OCI-M1 (cell line): ENCODE measurements around the gene HOXA13.

Experiments used
- DNase-seq: peaks from one replicate; lab custom pipeline; 2025; lab: John Stamatoyannopoulos, UW

Gene HOXA13

GRCh38 chr7:27159266-27160144, 40.4 kb downstream of the HOXA13 start:
- no peak for DNase-seq

GRCh38 chr7:27158436-27159265, 41.2 kb downstream of the HOXA13 start:
- no peak for DNase-seq

DNA sequence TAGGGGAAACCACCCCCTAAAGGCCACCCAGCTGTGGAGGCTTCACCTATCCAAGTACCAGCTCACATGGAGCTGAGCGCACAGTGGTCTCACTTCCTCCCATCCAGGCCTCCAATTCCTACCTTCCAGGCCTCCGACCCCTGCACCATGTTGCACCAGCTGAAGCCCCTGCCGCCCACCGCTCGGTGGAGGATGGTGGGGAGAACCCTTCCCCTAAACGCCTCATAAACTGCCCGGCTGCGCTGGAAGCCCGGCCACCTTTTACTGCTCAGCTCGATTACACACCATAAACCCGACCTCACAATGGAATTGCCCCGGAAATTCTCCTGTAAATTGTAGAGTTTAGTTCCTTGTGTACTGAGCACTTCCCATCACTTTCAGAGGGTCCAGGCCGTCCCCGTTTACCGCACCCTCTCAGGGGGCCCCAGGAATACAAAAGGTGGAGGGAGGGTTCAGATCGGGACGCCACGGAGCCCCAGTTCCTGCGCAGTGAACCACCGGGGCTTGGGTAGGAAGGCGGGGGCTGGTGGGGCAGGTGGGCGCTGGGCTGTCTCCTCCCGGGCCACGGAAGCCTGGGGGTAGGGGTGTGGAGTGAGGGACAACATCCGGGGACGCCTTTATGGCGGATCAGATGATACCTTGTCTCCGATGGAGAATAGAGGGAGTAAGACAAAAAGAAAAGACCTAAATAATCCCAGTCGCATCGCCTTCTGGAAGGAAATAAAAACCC, 42.0 kb downstream of the HOXA13 start:
- no peak for DNase-seq

- DNase-seq = no peak
Observed at GRCh38 chr7:27156916-27157701, 42.8 kb downstream of the HOXA13 start.

GRCh38 chr7:27156508-27156898, 43.4 kb downstream of the HOXA13 start, which contains the start of gene HOXA7:
Gene HOXA7 (minus strand): TSS chr7:27156675. CDS start chr7:27156545, 130 bp downstream.
- no peak for DNase-seq

DNA sequence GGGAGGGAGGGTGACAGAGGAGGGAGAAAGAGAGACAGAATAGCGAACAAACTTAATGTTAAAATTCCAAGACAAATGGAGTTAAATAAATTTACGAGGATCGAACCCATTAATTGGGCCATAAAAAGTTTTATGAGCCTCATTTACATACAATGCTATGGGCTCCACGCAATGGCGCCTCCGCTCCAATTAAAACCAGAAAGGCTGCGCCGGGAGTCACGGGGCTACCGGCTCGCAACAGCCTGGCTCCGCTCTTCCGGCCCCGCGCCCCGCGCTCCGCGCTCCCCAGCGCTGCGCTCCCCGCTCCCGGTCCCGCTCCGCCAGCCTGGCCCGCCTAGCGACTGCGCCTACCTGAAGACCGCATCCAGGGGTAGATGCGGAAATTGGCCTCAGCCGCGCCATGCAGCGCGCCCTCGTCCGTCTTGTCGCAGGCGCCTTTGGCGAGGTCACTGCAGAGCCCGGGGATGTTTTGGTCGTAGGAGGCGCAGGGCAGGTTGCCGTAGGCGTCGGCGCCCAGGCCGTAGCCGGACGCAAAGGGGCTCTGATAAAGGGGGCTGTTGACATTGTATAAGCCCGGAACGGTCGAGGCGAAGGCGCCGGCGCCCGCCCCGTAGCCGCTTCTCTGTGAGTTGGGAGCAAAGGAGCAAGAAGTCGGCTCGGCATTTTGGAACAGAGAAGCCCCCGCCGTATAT, 43.9 kb downstream of the HOXA13 start:
- DNase-seq = no peak

- no peak for DNase-seq
Observed at GRCh38 chr7:27154901-27155815, 44.7 kb downstream of the HOXA13 start.

GRCh38 chr7:27154369-27154768, 45.5 kb downstream of the HOXA13 start:
- no peak for DNase-seq

GRCh38 chr7:27153526-27153925, 46.4 kb downstream of the HOXA13 start:
- no peak for DNase-seq

DNA sequence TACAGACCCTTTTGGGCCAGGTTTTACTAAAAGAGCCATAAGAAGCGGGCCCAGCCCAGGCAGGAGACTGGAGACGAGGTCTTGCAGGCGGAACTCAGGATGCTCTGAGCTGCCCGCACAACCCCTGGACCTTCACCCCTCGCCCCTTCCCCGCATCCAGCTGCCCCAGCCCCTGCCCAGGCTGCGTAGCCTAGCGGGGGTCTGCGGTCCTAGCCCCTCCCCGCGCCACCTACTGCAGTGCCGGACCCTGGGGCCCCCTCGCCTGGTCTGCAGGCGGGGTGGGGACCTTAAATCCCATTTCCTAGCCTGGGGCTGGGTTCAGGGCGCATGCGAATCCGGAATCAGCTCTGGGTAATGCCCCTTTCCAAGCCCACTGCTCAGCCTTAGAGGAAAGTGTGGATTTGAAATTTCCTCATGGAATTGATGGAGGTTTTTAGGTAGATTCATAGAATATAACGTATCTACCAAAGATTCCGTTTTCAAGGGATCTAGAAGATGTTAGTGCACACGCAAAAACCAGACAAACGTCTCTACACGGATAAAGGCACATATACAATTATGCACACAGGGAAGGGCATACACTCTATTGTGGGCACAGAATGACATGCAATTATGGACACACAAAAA, 47.0 kb downstream of the HOXA13 start:
- no peak for DNase-seq

DNA sequence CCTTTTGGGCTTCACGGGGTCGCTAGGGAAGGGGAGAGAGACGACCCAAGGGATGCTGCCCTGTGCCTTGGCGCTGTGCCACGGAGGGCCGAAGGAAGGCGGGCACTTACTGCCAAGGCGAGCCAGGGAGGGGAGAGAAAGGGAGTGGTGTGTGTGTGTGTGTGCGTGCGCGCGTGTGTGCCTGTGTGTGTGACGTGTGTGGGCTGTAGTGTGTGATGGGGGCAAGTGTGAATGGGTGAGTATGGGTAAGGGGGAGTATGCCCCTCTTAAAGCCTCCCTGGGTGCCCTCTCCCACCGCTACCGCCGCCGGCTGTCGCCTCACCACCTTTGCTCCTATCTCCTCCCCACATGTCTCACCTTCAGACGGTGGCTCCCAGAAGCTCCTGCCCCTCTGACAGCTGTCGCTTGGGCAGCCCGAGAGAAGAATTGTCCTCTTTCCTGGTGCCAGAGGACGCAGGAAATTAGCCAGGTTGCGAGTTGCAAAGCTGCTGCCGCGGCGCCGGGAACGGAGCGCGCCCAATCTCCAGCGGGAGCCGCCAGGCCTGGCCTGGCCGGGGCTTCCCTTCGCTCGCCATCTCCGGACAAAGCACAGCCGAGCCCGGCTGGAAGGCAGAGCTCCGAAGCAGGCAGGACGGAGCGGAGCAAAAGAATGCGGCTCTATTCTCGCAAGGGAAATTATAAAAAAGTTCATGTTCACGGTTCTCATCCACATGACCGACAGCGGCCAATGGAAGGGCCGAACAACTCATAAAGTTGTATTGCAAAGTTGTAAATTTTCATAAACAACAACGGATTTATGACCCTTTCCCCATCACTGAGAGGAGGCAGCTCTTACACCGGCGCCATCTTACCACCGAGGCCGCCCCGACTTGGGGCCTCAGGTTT, 47.7 kb downstream of the HOXA13 start, which contains the start of gene HOXA3:
HOXA3 (minus strand) TSS at position 653 of the 885 bp plus-strand sequence. CDS start 41,943 bp downstream, outside the sequence.
- DNase-seq = no peak

- DNase-seq = no peak
Observed at GRCh38 chr7:27151341-27151930, 48.5 kb downstream of the HOXA13 start.

GRCh38 chr7:27150568-27151340, 49.1 kb downstream of the HOXA13 start:
- peak; percentile 65 for DNase-seq

GRCh38 chr7:27149842-27150567, 49.9 kb downstream of the HOXA13 start:
- DNase-seq = no peak

DNA sequence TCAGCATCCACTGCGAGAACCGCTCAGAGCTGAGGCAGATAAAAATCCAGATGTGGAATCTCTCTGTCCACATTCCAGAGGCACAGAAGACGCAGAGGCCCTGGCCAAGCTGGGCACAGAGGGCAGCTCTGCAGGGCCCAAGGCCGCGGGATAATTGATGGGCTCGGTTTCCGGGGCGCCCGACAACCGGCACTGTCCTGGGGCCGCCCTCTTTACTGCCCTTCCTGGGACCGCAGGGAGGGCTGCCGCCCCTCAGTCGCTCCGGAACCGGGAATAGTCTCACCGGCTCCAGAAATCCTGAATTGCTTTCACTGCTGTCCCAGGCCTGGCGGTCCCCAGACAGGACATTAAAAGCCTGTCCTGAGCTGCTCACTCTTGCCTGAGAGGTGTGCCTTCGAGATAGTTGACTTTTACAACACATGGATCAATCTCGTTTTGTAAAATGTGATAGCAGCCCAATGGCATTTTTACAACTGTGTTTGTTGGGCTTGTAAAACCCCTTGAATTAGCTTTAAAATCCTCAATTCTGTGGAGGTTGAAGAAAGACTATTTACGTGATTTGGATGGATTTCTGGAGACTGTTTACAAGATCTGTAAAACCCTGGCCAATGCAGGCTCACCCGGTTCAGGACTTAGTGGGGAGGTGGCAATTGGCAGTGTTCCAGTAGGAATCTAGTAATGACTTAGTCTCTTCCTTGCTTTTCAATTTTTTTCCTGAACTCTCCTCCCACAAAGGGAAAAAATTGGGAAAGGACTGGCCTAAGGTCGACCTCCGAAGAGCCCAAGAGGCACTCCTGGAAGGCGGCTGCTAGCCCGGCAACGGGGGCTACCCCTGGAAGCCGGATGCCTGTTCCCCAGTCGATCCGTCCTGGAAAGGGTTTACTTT, 50.9 kb downstream of the HOXA13 start:
- no peak for DNase-seq
